Choroid plexus epithelial cell (primary cell): ENCODE data around the gene CILP2.

ENCODE experiments used
- DNase-seq: peaks from one replicate; pipeline ENCODE4 v3.0.0-alpha.2; 2010; ENCODE audit warnings: low read depth
- H3K4me3 ChIP-seq: 2 replicates; pipeline ENCODE4 v1.5.1; 2011; ENCODE audit warnings: low read depth, mild to moderate bottlenecking, control low read depth, low read length, moderate library complexity
- TF ChIP-seq, protein P1 (sequence below): conservative IDR thresholded peaks from 2 replicates; pipeline ENCODE4 v1.5.1; 2011; ENCODE audit warnings: low read depth, mild to moderate bottlenecking, control low read depth, inconsistent platforms, low read length, moderate library complexity

Gene CILP2

GRCh38 chr19:19552798-19553197 lies 14.7 kb downstream of the CILP2 start:
- no peak overlapping the region for H3K4me3 ChIP-seq
- TF ChIP-seq, protein P1, sequence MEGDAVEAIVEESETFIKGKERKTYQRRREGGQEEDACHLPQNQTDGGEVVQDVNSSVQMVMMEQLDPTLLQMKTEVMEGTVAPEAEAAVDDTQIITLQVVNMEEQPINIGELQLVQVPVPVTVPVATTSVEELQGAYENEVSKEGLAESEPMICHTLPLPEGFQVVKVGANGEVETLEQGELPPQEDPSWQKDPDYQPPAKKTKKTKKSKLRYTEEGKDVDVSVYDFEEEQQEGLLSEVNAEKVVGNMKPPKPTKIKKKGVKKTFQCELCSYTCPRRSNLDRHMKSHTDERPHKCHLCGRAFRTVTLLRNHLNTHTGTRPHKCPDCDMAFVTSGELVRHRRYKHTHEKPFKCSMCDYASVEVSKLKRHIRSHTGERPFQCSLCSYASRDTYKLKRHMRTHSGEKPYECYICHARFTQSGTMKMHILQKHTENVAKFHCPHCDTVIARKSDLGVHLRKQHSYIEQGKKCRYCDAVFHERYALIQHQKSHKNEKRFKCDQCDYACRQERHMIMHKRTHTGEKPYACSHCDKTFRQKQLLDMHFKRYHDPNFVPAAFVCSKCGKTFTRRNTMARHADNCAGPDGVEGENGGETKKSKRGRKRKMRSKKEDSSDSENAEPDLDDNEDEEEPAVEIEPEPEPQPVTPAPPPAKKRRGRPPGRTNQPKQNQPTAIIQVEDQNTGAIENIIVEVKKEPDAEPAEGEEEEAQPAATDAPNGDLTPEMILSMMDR, result peak; percentile 74
- DNase-seq, result peak; percentile 54

- H3K4me3 ChIP-seq, result no peak overlapping the region
- TF ChIP-seq, protein P1, result no peak
- no peak for DNase-seq
Measured at GRCh38 chr19:19553670-19554069, 15.6 kb downstream of the CILP2 start.

GRCh38 chr19:19554074-19555023 lies 16.3 kb downstream of the CILP2 start:
- no peak overlapping the region for H3K4me3 ChIP-seq
- TF ChIP-seq, protein P1, result peak; percentile 83
- DNase-seq, result peak; percentile 56

GRCh38 chr19:19558055-19558454 lies 20.0 kb downstream of the CILP2 start:
- TF ChIP-seq, protein P1, result no peak
- no peak for DNase-seq
- H3K4me3 ChIP-seq, result no peak overlapping the region

GRCh38 chr19:19558636-19559035 lies 20.6 kb downstream of the CILP2 start:
- H3K4me3 ChIP-seq, result no peak overlapping the region
- TF ChIP-seq, protein P1, result no peak
- DNase-seq, result no peak

- no peak for DNase-seq
- H3K4me3 ChIP-seq, result no peak overlapping the region
- TF ChIP-seq, protein P1, result no peak
Measured at GRCh38 chr19:19559931-19560330, 21.9 kb downstream of the CILP2 start.
